ENCODE measurements around the gene ZDHHC14.

DNA sequence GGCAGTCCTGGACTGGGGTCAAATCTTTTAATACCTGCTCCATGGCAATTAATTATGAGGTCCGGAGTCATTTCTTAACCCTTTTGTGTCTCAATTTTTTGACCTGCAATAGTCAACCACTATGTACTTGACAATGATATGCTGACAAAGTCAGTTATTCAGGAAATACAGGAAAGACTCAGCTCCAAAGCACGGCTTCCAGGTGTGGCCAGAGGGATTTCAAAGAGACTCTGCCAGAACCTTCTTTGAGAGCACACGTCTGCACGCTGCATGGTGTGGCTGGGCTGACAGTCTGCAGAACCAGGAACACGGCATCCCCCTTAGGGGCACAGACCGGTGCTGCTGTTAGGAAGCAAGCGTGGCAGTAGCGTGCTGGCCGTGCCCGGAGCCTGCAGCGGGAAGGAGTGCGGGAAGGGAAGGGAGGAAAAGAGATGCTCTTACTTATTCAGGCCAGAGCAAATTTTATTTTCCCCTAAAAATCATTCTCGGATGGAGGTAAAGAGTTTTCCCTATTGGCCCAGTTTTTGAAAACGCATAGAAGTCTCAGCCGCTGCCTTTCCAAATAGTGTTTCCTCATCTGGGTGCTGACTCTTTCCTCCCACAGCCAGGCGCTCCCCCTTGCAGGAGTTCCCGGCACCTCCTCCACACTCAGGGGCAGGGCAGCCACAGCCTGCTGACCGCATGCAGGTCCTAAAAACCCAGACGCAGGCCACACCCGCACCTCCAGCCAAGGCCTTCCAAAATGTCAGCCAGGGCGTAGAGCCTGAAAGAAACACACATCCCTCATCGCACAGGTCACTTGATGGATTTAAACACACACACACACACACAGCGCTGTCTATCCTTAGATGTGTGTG, 254.6 kb downstream of the ZDHHC14 start:
- TF ChIP-seq, protein P1, sequence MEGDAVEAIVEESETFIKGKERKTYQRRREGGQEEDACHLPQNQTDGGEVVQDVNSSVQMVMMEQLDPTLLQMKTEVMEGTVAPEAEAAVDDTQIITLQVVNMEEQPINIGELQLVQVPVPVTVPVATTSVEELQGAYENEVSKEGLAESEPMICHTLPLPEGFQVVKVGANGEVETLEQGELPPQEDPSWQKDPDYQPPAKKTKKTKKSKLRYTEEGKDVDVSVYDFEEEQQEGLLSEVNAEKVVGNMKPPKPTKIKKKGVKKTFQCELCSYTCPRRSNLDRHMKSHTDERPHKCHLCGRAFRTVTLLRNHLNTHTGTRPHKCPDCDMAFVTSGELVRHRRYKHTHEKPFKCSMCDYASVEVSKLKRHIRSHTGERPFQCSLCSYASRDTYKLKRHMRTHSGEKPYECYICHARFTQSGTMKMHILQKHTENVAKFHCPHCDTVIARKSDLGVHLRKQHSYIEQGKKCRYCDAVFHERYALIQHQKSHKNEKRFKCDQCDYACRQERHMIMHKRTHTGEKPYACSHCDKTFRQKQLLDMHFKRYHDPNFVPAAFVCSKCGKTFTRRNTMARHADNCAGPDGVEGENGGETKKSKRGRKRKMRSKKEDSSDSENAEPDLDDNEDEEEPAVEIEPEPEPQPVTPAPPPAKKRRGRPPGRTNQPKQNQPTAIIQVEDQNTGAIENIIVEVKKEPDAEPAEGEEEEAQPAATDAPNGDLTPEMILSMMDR (IDR thresholded peaks at IDR 0.05): no peak
- TF ChIP-seq POLR2A (IDR thresholded peaks at IDR 0.05) (no peak), POLR2AphosphoS5 (IDR thresholded peaks at IDR 0.05) (no peak)
